Fibroblast of the aortic adventitia (primary cell): Measurements from ENCODE around the gene PAFAH1B1. TPM values are rescaled to one million over a fixed set of nuclear protein-coding genes. Genes with fewer than 3 reads are reported as not detected.

Experiments
- DNase-seq: peaks from one replicate; pipeline ENCODE4 v3.0.0-alpha.2; 2010; ENCODE audit warnings: low read depth
- H3K4me3 ChIP-seq: 2 replicates; pipeline ENCODE4 v1.5.1; 2011; ENCODE audit warnings: low read depth, mild to moderate bottlenecking, control low read depth, low read length, moderate library complexity
- total RNA-seq: library from RNA; depleted of rRNA; stranded (reverse); fragments of >200 nt; gene quantifications from 2 replicates; pipeline ENCODE4 v1.2.3, GENCODE V29; 2012; ENCODE audit warnings: low replicate concordance
- TF ChIP-seq, protein P1 (sequence below): IDR thresholded peaks from 2 replicates; pipeline ENCODE4 v1.5.1; 2011; ENCODE audit warnings: mild to moderate bottlenecking, low read length, control low read depth, inconsistent platforms; ENCODE audit not compliant: insufficient read depth

The PAFAH1B1 gene
- total RNA-seq, 1 donor: 131 TPM

DNA sequence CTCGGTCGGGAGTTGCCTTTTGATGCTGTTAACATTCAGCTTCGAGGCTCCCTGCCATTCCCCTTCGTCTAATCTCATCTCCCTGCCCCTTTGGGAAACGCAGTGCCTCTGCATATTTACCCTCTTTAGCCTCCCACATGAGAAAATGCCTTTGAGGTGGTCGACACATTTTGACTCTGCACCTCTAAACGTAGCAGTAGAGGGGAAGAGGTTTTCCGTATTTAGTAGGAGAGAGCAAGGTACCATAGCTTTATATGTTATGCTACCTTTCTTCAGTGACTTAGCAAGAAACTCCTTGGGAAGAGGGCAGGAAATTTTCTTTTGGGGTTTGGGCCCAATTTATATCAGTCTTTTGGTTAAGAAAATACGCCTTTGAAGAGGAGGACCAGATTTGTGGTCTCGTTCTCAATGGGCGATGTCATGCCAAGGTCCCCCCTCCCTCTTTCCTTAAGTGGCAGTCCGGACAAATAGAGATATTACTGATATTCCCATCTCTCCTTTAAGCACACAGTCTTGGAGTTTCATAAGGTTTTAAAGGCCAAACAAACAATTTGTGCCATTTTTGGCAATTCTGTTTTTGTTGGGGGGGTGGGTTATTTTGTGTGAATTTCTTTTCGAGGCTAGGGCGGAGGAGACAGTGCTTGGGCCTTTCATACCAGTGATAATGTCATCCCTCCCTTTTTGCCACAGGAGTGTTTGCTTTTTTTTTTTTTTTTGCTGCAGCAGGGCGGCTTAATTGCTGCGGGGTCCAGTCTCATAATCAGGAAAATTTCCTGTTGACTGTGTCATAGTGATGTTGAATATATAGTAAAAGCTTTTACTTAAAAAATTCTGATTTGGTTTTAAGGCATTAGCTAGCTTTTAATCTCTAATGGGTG, 1.5 kb downstream of the PAFAH1B1 start:
- DNase-seq: no peak
- TF ChIP-seq, protein P1, sequence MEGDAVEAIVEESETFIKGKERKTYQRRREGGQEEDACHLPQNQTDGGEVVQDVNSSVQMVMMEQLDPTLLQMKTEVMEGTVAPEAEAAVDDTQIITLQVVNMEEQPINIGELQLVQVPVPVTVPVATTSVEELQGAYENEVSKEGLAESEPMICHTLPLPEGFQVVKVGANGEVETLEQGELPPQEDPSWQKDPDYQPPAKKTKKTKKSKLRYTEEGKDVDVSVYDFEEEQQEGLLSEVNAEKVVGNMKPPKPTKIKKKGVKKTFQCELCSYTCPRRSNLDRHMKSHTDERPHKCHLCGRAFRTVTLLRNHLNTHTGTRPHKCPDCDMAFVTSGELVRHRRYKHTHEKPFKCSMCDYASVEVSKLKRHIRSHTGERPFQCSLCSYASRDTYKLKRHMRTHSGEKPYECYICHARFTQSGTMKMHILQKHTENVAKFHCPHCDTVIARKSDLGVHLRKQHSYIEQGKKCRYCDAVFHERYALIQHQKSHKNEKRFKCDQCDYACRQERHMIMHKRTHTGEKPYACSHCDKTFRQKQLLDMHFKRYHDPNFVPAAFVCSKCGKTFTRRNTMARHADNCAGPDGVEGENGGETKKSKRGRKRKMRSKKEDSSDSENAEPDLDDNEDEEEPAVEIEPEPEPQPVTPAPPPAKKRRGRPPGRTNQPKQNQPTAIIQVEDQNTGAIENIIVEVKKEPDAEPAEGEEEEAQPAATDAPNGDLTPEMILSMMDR: no peak
- H3K4me3 ChIP-seq: peak overlapping the region; percentile 84

DNA sequence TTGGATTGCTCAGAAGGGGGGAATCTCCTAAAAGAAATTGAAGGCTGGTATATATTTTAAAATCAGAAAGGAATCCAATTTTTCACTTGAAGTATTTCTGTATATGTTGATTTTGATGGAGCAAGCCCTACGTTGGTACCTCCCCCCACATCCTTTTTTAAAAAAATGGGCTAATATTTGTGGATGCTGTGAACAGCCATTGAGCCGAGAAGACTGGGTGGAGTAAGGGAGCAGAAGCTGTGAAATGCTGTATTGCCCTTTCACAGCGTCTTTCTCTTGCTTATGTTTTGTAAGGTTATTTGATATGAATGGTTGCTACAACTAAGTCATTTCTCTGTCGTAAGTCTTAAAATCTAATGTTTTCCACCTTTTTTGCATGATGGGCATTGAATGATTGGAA, 2.3 kb downstream of the PAFAH1B1 start:
- TF ChIP-seq, protein P1: no peak
- H3K4me3 ChIP-seq: peak overlapping the region; percentile 84
- DNase-seq: peak; percentile 31

DNA sequence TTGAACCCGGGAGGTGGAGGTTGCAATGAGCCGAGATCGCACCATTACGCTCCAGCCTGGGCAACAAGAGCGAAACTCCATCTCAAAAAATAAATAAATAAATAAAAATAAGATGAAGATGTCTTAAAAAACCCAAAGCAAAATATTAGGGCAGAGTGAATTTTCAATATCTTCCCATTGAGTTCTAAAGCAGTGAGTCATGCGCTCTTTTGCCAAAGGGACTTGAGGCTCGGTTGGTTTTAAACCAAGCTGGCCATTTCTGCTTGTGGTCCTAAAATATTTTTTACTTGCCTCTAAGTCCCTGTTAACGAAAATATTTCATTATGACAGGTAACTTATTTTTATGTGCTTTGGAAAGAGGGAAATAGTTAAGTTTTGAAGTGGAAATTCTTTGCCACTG, 4.7 kb downstream of the PAFAH1B1 start:
- H3K4me3 ChIP-seq: no peak overlapping the region
- peak; percentile 83 for DNase-seq
- TF ChIP-seq, protein P1: no peak

DNA sequence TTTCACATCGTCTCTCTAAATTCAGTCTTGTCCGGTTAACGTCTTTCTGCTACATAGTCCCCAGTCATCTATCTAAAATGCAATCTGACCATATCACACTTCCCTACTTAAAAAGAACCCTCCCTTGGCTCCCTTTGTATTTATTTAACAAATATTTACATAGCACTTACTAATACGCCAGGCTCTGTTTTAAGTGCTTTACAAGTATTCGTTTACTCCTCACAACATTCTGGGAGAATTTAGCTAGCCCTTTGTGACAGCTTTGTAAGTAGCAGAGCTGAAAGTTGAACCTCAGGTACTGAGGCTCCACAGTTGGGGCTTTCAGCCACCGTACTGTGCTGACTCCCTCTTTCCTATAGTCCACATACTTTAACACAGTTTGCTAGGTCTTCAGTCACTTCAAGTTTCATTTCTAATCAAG, 9.2 kb downstream of the PAFAH1B1 start:
- TF ChIP-seq, protein P1: no peak
- no peak overlapping the region for H3K4me3 ChIP-seq
- DNase-seq: no peak

DNA sequence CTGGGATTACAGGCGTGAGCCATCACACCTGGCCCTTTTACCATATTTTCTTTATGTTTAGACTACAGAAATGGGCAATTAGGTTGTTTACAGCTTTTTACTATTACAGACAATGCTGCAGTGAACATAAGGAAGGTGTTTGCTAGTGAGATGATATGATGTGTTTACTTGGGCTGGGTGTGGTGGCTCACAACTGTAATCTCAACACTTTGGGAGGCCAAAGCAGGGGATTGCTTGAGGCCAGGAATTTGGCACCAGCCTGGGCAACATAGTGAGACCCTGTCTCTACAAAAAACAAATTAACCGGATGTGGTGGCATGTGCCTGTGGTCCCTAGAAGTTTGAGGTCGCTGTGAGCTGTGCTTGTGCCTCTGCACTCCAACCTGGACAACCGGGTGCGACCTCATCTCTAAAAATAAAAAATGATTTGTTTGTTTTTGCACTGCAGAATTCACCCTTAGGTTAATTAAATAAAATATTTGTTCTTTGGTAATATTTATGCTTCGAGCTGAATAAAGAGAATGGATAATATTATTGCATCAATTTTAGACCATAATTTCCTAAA, 15.0 kb downstream of the PAFAH1B1 start:
- no peak for DNase-seq
- TF ChIP-seq, protein P1: no peak

DNA sequence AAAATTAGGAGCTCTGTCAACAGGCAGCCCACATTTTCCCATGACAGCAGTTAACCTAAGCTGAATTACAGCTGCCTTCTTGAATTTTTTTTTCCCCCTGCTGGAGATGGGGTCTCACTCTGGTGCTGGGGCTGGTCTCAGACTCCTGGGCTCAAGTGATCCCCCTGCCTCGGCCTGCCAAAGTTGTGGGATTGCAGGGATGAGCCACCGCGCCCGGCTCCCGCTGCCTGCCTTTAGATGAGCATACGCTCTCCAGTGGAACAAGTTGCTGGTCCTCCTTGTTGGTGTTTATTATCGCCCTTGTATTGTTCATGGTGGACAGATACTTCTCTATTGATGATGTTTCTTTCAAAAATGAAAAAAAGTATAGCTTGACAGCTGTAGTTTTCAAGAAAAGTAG, 15.6 kb downstream of the PAFAH1B1 start:
- no peak overlapping the region for H3K4me3 ChIP-seq
- TF ChIP-seq, protein P1: no peak
- no peak for DNase-seq

More for the DNA sequence above, 15.0 kb downstream of the PAFAH1B1 start:
- no peak overlapping the region for H3K4me3 ChIP-seq
